Endothelial cell of umbilical vein (primary cell): ENCODE results near the gene PLAC1. TPM values are rescaled to one million over a fixed set of nuclear protein-coding genes. Genes with fewer than 3 reads are reported as not detected.

ENCODE experiments used
- BruUV-seq: library from RNA; stranded (reverse); fragments of 400-500 nt; replicated peaks from 2 replicates; lab custom pipeline; 2021; lab: Mats Ljungman, UMichigan
- CTCF ChIA-PET: fragments of 300-600, 350-600 bp; sonication (Branson Sonifier 250); formaldehyde crosslinking; loops from one replicate; lab custom pipeline; 2021; ENCODE audit warnings: antibody characterized with exemption, inconsistent platforms; lab: Charles Lee
- POLR2A ChIA-PET: fragments of 300-600, 350-600 bp; sonication (Branson Sonifier 250); formaldehyde crosslinking; loops from one replicate; lab custom pipeline; 2021; ENCODE audit warnings: antibody characterized with exemption, inconsistent platforms; lab: Charles Lee
- DNase-seq: peaks from one replicate; pipeline ENCODE4 v3.0.0-alpha.2; 2011; ENCODE audit warnings: low read depth, low spot score
- FAIRE-seq: peaks from 2 replicates; lab custom pipeline; 2011; peaks lifted over from hg19 to GRCh38; lab: Jason Lieb, UNC
- H2AFZ ChIP-seq: 2 replicates; pipeline ENCODE4 v1.6.0; 2012; ENCODE audit warnings: low read depth, low read length, control low read depth, inconsistent platforms
- H3K27ac ChIP-seq: 2 replicates; pipeline ENCODE4 v1.5.1; 2011; ENCODE audit warnings: low read depth, mild to moderate bottlenecking, control low read depth, low read length, moderate library complexity; ENCODE audit not compliant: insufficient read depth
- H3K27me3 ChIP-seq, 2 experiments: 2 replicates each; pipeline versions ENCODE4 v1.6.0 to v1.6.1; 2011; ENCODE audit warnings: low read length in 2 of 2, mixed read lengths in 1 of 2; ENCODE audit not compliant: control insufficient read depth in 2 of 2, insufficient read depth in 2 of 2
- H3K36me3 ChIP-seq, 2 experiments: 2 replicates in 1 of 2; 3 replicates in 1 of 2; pipeline ENCODE4 v1.5.1; 2011; ENCODE audit warnings: low read length in 2 of 2, mild to moderate bottlenecking in 1 of 2, moderate library complexity in 1 of 2; ENCODE audit not compliant: control insufficient read depth in 2 of 2, insufficient read depth in 2 of 2; ENCODE audit errors: extremely low read depth in 1 of 2
- H3K4me1 ChIP-seq: 3 replicates; pipeline ENCODE4 v1.5.1; 2011; ENCODE audit warnings: mild to moderate bottlenecking, low read length; ENCODE audit not compliant: control insufficient read depth, insufficient read depth; ENCODE audit errors: extremely low read depth
- H3K4me2 ChIP-seq: 2 replicates; pipeline ENCODE4 v1.6.1; 2011; ENCODE audit warnings: low read length, control low read depth, mixed read lengths; ENCODE audit not compliant: insufficient read depth
- H3K4me3 ChIP-seq, 3 experiments: fragments of 200-600 bp in 1 of 3; sonication (generic), shearing (Covaris generic) in 1 of 3; replicated peaks in 1 of 3; 2 replicates each; pipeline ENCODE4 v1.5.1; 2011 to 2016; ENCODE audit warnings: control low read depth in 3 of 3, low read length in 3 of 3, mild to moderate bottlenecking in 2 of 3, inconsistent platforms in 1 of 3, low read depth in 1 of 3, moderate library complexity in 1 of 3; ENCODE audit not compliant: insufficient read depth in 1 of 3
- H3K79me2 ChIP-seq: 2 replicates; pipeline ENCODE4 v1.6.0; 2012; ENCODE audit warnings: low read length, inconsistent platforms; ENCODE audit not compliant: control insufficient read depth, insufficient read depth
- H3K9ac ChIP-seq: replicated peaks from 2 replicates; pipeline ENCODE3; 2011; ENCODE audit warnings: low read length, control low read depth; ENCODE audit not compliant: insufficient read depth; ENCODE audit errors: extremely low read depth
- H3K9me1 ChIP-seq: replicated peaks from 3 replicates; pipeline ENCODE4 v1.6.0; 2011; ENCODE audit warnings: mild to moderate bottlenecking, low read length; ENCODE audit not compliant: control insufficient read depth, insufficient read depth; ENCODE audit errors: extremely low read depth
- H3K9me3 ChIP-seq: replicated peaks from 2 replicates; pipeline ENCODE4 v1.5.1; 2012; ENCODE audit warnings: low read length, inconsistent platforms; ENCODE audit not compliant: control insufficient read depth, insufficient read depth
- H4K20me1 ChIP-seq: replicated peaks from 2 replicates; pipeline ENCODE3; 2011; ENCODE audit warnings: mild to moderate bottlenecking, low read length; ENCODE audit not compliant: control insufficient read depth, insufficient read depth; ENCODE audit errors: extremely low read depth
- EZH2 ChIP-seq: IDR thresholded peaks from 2 replicates; pipeline ENCODE4 v1.6.1; 2012; ENCODE audit warnings: borderline replicate concordance, low read depth, mild to moderate bottlenecking, moderate library complexity, low read length, inconsistent platforms; ENCODE audit not compliant: severe bottlenecking
- FOS ChIP-seq: IDR thresholded peaks from 2 replicates; pipeline ENCODE4 v1.6.1; 2011; ENCODE audit warnings: mild to moderate bottlenecking, low read length, moderate library complexity, borderline replicate concordance; ENCODE audit not compliant: insufficient read depth
- GATA2 ChIP-seq: IDR thresholded peaks from 2 replicates; pipeline ENCODE4 v1.7.0; 2011; ENCODE audit warnings: low read depth, mild to moderate bottlenecking, moderate library complexity, mixed read lengths, low read length; ENCODE audit not compliant: insufficient read length, insufficient read depth
- JUN ChIP-seq: IDR thresholded peaks from 2 replicates; pipeline ENCODE4 v1.6.1; 2011; ENCODE audit warnings: borderline replicate concordance, low read depth; ENCODE audit not compliant: insufficient read length, insufficient read depth
- MYC ChIP-seq: IDR thresholded peaks from one replicate; pipeline ENCODE4 v1.6.1; 2011; ENCODE audit warnings: mild to moderate bottlenecking, low read depth, low read length
- POLR2A ChIP-seq: IDR thresholded peaks from 2 replicates; pipeline ENCODE4 v1.6.1; 2012; ENCODE audit warnings: low read depth, mild to moderate bottlenecking, control low read depth, low read length
- POLR2AphosphoS5 ChIP-seq: IDR thresholded peaks from 2 replicates; pipeline ENCODE4 v1.6.1; 2012; ENCODE audit warnings: low read depth, mild to moderate bottlenecking, control low read depth, low read length, moderate library complexity; ENCODE audit not compliant: insufficient read depth
- dilution Hi-C: fragments of 300-500 bp; cut with MboI; formaldehyde crosslinking; loops from one replicate; pipeline ENCODE4 v1.15.0; 2019; ENCODE audit warnings: low sequenced_read_pairs; ENCODE audit not compliant: extremely low pct_ligation_motif_present
- intact Hi-C: fragments of 100-400 bp; cut with micrococcal nuclease; formaldehyde crosslinking; loops from one replicate; pipeline ENCODE4 v1.10.0; 2022
- polyA plus RNA-seq, 4 experiments: library from polyadenylated mRNA; depleted of rRNA in 3 of 4; stranded (reverse) in 3 of 4; unstranded in 1 of 4; fragments of >200 nt; gene quantifications; 2 replicates each; pipeline versions ENCODE4 v1.2.1 to v1.2.3, GENCODE V29; 2011 to 2012; ENCODE audit warnings: missing spikeins in 1 of 4
- total RNA-seq: library from RNA; stranded (reverse); gene quantifications from 2 replicates; pipeline ENCODE4 v1.2.3, GENCODE V29; 2021
- TF ChIP-seq, protein P1 (sequence below): IDR thresholded peaks from 2 replicates; pipeline ENCODE4 v1.6.1; 2011; ENCODE audit not compliant: insufficient read depth, insufficient read length
- TF ChIP-seq, protein P2 (sequence below), 2 donors: IDR thresholded peaks; 1 replicate in 1 of 2; 2 replicates in 1 of 2; pipeline ENCODE4 v1.5.1; 2011; ENCODE audit warnings: low read length in 2 of 2, mild to moderate bottlenecking in 2 of 2, moderate library complexity in 2 of 2, control low read depth in 1 of 2, inconsistent platforms in 1 of 2, low read depth in 1 of 2; ENCODE audit not compliant: insufficient read depth in 1 of 2; ENCODE audit errors: extremely low read depth in 1 of 2

Gene PLAC1
- total and polyA plus RNA-seq, 2 donors (not counting 3 experiments of a cell fraction or from before 2014, with no cell fraction given), result 0.58 to 2.4 TPM

DNA sequence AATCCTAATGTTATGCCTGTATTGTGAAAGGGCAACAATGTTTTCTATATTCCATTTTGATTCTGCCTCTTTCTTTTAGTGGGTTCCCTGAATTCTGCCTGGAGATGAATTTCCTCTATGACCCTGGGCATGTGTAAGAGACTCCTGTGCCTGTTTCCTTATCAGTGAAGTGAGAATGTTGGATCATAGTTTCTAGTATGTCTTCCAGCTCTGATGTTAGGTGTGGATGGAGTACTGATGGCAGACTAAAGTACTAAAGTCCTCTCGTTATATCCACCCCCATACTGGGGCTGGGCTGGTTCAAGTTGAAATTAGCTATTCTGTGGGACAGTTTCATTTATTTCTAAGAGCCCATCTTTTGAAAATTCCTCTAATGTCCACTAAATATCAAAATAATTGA lies 29.6 kb downstream of the PLAC1 start:
- no peaks in the 10 kb centered on the region for H3K9me3 ChIP-seq
- CTCF ChIA-PET, result interaction anchor here (1.0 kb wide), 1 partner anchor 30 kb away, joined by 3 read pairs; no protein-coding TSS in a partner anchor
- DNase-seq, result no peak
- dilution Hi-C loops, result no loop called here
- no peaks in the 10 kb centered on the region for H4K20me1 ChIP-seq
- intact Hi-C loops, result no loop called here
- no TSS peak for BruUV-seq
- no peak for FAIRE-seq
- POLR2A ChIA-PET, result no interaction called here
- no peak overlapping the region for H3K4me3 ChIP-seq
- TF ChIP-seq EZH2 (no peak), FOS (no peak), GATA2 (no peak), MYC (no peak), JUN (no peak), POLR2A (no peak), POLR2AphosphoS5 (no peak)
- TF ChIP-seq, protein P1, sequence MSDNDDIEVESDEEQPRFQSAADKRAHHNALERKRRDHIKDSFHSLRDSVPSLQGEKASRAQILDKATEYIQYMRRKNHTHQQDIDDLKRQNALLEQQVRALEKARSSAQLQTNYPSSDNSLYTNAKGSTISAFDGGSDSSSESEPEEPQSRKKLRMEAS, result no peak
- TF ChIP-seq, protein P2, sequence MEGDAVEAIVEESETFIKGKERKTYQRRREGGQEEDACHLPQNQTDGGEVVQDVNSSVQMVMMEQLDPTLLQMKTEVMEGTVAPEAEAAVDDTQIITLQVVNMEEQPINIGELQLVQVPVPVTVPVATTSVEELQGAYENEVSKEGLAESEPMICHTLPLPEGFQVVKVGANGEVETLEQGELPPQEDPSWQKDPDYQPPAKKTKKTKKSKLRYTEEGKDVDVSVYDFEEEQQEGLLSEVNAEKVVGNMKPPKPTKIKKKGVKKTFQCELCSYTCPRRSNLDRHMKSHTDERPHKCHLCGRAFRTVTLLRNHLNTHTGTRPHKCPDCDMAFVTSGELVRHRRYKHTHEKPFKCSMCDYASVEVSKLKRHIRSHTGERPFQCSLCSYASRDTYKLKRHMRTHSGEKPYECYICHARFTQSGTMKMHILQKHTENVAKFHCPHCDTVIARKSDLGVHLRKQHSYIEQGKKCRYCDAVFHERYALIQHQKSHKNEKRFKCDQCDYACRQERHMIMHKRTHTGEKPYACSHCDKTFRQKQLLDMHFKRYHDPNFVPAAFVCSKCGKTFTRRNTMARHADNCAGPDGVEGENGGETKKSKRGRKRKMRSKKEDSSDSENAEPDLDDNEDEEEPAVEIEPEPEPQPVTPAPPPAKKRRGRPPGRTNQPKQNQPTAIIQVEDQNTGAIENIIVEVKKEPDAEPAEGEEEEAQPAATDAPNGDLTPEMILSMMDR (IDR thresholded peaks at IDR 0.05; ENCODE audit: extremely low read depth in 1 of 2, insufficient read depth in 1 of 2, low read depth in 1 of 2, low read length in 2 of 2), result no peak
- no peaks in the 10 kb centered on the region for H3K36me3 ChIP-seq
- no peaks in the 10 kb centered on the region for H3K9me1 ChIP-seq
- no peaks in the 10 kb centered on the region for H3K79me2 ChIP-seq
- H3K27me3 ChIP-seq, result no peaks in the 10 kb centered on the region
- no peak overlapping the region for H2AFZ ChIP-seq
- H3K27ac ChIP-seq, result no peak overlapping the region
- H3K4me1 ChIP-seq, result peaks cover 19% of the 10 kb centered on the region
- no peak overlapping the region for H3K9ac ChIP-seq
- no peak overlapping the region for H3K4me2 ChIP-seq
